CD8-positive, alpha-beta memory T cell (primary cell): ENCODE results near the gene SHISA7. TPM values are rescaled to one million over a fixed set of nuclear protein-coding genes. Genes with fewer than 3 reads are reported as not detected.
"Not testable (repeated sequence)": the region's sequence is repeated elsewhere in the genome, so short reads cannot be mapped to it uniquely, and the experiment has no call there.

Experiments used
- CTCF ChIA-PET: fragments of 350-600 bp; sonication (Branson Sonifier 250); formaldehyde crosslinking; loops from one replicate; lab custom pipeline; 2021; ENCODE audit warnings: antibody characterized with exemption; lab: Charles Lee
- POLR2A ChIA-PET: fragments of 350-600 bp; sonication (Branson Sonifier 250); formaldehyde crosslinking; loops from one replicate; lab custom pipeline; 2021; ENCODE audit warnings: antibody characterized with exemption; lab: Charles Lee
- DNase-seq, 5 donors: peaks; one replicate each; pipeline versions ENCODE4 v3.0.0 to v3.0.0-alpha.2; 2020 to 2022; ENCODE audit warnings: mixed read lengths in 1 of 5
- H3K27ac ChIP-seq: one replicate; pipeline ENCODE4 v1.7.0; 2013; ENCODE audit warnings: low read depth, mild to moderate bottlenecking, low read length, moderate library complexity
- H3K27me3 ChIP-seq: 2 replicates; pipeline ENCODE4 v1.7.0; 2013; ENCODE audit warnings: low read length, mild to moderate bottlenecking; ENCODE audit not compliant: insufficient read depth, poor library complexity, severe bottlenecking
- H3K36me3 ChIP-seq: 2 replicates; pipeline ENCODE4 v1.7.0; 2013; ENCODE audit warnings: mild to moderate bottlenecking, low read length, moderate library complexity; ENCODE audit not compliant: insufficient read depth
- H3K4me1 ChIP-seq: 2 replicates; pipeline ENCODE4 v1.7.0; 2013; ENCODE audit warnings: mild to moderate bottlenecking, low read length, moderate library complexity; ENCODE audit not compliant: insufficient read depth
- H3K4me3 ChIP-seq: 2 replicates; pipeline ENCODE4 v1.7.0; 2013; ENCODE audit warnings: mild to moderate bottlenecking, low read length
- H3K9me3 ChIP-seq: 2 replicates; pipeline ENCODE4 v1.7.0; 2013; ENCODE audit warnings: mild to moderate bottlenecking, low read length
- H3K27ac Mint-ChIP-seq, 8 donors: one replicate each; pipeline ENCODE4 v1.8.0; 2020 to 2021; ENCODE audit warnings: mixed read lengths in 8 of 8, mild to moderate bottlenecking in 6 of 8, inconsistent platforms in 3 of 8, moderate library complexity in 3 of 8
- H3K27me3 Mint-ChIP-seq, 2 donors: one replicate each; pipeline ENCODE4 v1.8.0; 2020 to 2021; ENCODE audit warnings: mixed read lengths in 2 of 2, mild to moderate bottlenecking in 1 of 2, moderate library complexity in 1 of 2
- H3K36me3 Mint-ChIP-seq, 3 donors: one replicate each; pipeline ENCODE4 v1.8.0; 2020 to 2021; ENCODE audit warnings: mixed read lengths in 3 of 3, inconsistent platforms in 1 of 3, mild to moderate bottlenecking in 1 of 3
- H3K4me1 Mint-ChIP-seq, 3 donors: one replicate each; pipeline ENCODE4 v1.8.0; 2020 to 2021; ENCODE audit warnings: mixed read lengths in 3 of 3, inconsistent platforms in 1 of 3, mild to moderate bottlenecking in 1 of 3
- H3K4me3 Mint-ChIP-seq, 7 donors: one replicate each; pipeline ENCODE4 v1.8.0; 2020 to 2021; ENCODE audit warnings: mixed read lengths in 7 of 7, mild to moderate bottlenecking in 6 of 7, moderate library complexity in 4 of 7, inconsistent platforms in 2 of 7
- H3K9me3 Mint-ChIP-seq, 5 donors: one replicate each; pipeline ENCODE4 v1.8.0; 2020 to 2022; ENCODE audit warnings: mixed read lengths in 5 of 5, mild to moderate bottlenecking in 3 of 5, moderate library complexity in 2 of 5, inconsistent platforms in 1 of 5
- polyA plus RNA-seq: library from polyadenylated mRNA; unstranded; fragments of 300-500 nt; fragmentation: Illumina TruSeq; gene quantifications from one replicate; pipeline ENCODE4 v1.2.3, GENCODE V29; 2021
- total RNA-seq, 2 experiments: library from RNA; stranded (reverse); gene quantifications; one replicate each; pipeline ENCODE4 v1.2.3, GENCODE V29; 2021

Gene SHISA7
- total and polyA plus RNA-seq, 3 experiments from 2014 or later = not detected

- Histone ChIP-seq H3K36me3 (peaks cover 35% of the 10 kb centered on the region), H3K4me1 (peaks cover 10% of the 10 kb centered on the region)
- POLR2A ChIA-PET, H3K27me3 ChIP-seq, H3K27ac ChIP-seq, H3K4me3 ChIP-seq, H3K9me3 ChIP-seq, H3K9me3 Mint-ChIP-seq, H3K4me3 Mint-ChIP-seq, H3K27me3 Mint-ChIP-seq, DNase-seq: not testable (repeated sequence)
- CTCF ChIA-PET = interaction anchor here (1.3 to 2.4 kb wide), 4 partner anchors 12 to 261 kb away, joined by 4 to 6 read pairs (median 4); no protein-coding TSS in a partner anchor
- H3K36me3 Mint-ChIP-seq = peaks cover 9 to 56% (median 13%) of the 10 kb centered on the region in 3 donors
- peak overlapping the region in 2 of 8 donors; percentile 12 to 38 for H3K27ac Mint-ChIP-seq
- peaks cover 18 to 26% (median 25%) of the 10 kb centered on the region in 3 donors for H3K4me1 Mint-ChIP-seq
These were observed 41.7 kb downstream of the SHISA7 start for GRCh38 chr19:55401390-55401789.

DNA sequence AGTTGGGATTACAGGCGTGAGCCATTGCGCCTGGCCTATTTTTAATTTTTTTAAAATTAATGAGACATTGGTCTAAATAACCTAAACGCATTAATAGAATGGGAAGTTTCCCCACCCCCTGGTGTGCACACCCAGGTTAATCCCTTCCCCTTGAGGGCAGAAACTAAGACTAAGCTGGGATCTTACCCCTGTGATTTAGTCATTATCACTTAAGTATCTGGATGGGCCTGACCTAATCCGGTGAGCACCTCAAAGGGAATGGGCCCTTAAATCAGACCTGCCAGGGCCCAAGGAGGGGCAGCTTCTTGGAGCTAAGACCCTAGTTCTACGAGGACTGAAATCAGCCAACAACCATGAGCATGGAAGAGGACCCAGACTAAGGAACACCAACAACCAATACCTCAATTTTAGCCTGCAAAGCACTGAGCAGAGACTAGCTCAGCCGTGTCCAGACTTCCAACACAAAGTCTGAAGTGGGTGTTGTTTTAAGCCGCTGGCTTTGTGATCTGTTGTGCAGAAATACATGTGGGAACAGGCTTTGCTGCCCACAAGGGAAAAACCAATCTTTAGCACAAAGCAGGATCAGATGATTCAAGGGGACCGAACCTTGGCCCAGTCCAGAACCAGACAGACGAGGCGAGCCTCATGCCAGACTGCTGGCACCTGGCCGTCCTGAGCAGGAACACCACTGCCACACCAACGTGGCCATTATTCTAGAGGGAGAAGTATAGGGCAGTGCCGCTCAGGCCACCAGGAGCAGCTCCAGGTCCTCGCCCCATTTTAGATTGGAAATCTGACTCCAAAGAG is 42.6 kb downstream of the SHISA7 start:
- H3K36me3 Mint-ChIP-seq = peaks cover under 1 to 47% (median 9%) of the 10 kb centered on the region in 3 donors
- no peak for DNase-seq
- peak overlapping the region in 2 of 8 donors; percentile 72 to 73 for H3K27ac Mint-ChIP-seq
- H3K4me3 Mint-ChIP-seq = peak overlapping the region in 1 of 7 donors; percentile 27
- H3K27ac ChIP-seq = no peak overlapping the region
- H3K9me3 Mint-ChIP-seq = no peaks in the 10 kb centered on the region
- H3K36me3 ChIP-seq = peaks cover 35% of the 10 kb centered on the region
- no peaks in the 10 kb centered on the region for H3K9me3 ChIP-seq
- POLR2A ChIA-PET = interaction anchor here (0.9 to 1.4 kb wide), 2 partner anchors 7 to 9 kb away, joined by 3 read pairs; partner anchors contain the start of gene UBE2S
- CTCF ChIA-PET = interaction anchor here (1.2 to 2.4 kb wide), 6 partner anchors 10 to 260 kb away, joined by 3 to 6 read pairs (median 4); no protein-coding TSS in a partner anchor
- H3K27me3 Mint-ChIP-seq = no peaks in the 10 kb centered on the region
- peaks cover 9 to 17% (median 16%) of the 10 kb centered on the region in 3 donors for H3K4me1 Mint-ChIP-seq
- peaks cover 1% of the 10 kb centered on the region for H3K4me1 ChIP-seq
- no peak overlapping the region for H3K4me3 ChIP-seq
- H3K27me3 ChIP-seq = no peaks in the 10 kb centered on the region

- POLR2A ChIA-PET = no interaction called here
- Mint-ChIP-seq H3K4me3 (peak overlapping the region in 5 of 7 donors; percentile 2 to 76 (median 57)), H3K9me3 (no peaks in the 10 kb centered on the region), H3K36me3 (peaks cover 0 to 33% (median 8%) of the 10 kb centered on the region in 3 donors), H3K27ac (peak overlapping the region in 3 of 8 donors; percentile 36 to 67 (median 39)), H3K4me1 (peaks cover 7 to 15% (median 12%) of the 10 kb centered on the region in 3 donors), H3K27me3 (no peaks in the 10 kb centered on the region)
- peaks cover 23% of the 10 kb centered on the region for H3K36me3 ChIP-seq
- CTCF ChIA-PET = no interaction called here
- H3K4me1 ChIP-seq = no peaks in the 10 kb centered on the region
- no peak for DNase-seq
- no peaks in the 10 kb centered on the region for H3K9me3 ChIP-seq
- H3K27me3 ChIP-seq = no peaks in the 10 kb centered on the region
- no peak overlapping the region for H3K4me3 ChIP-seq
- no peak overlapping the region for H3K27ac ChIP-seq
These were observed 44.7 kb downstream of the SHISA7 start for GRCh38 chr19:55398200-55398925.

- ChIA-PET POLR2A (no interaction called here), CTCF (interaction anchor here (1.4 to 1.6 kb wide), 2 partner anchors 9 to 10 kb away, joined by 3 to 4 read pairs; partner anchors contain the start of gene TMEM238)
- Mint-ChIP-seq H3K36me3 (peaks cover 0 to 45% (median 0%) of the 10 kb centered on the region in 3 donors), H3K9me3 (no peaks in the 10 kb centered on the region), H3K27ac (peak overlapping the region in 1 of 8 donors; percentile 58), H3K4me3 (no peak overlapping the region), H3K27me3 (peaks cover 0 to 3% of the 10 kb centered on the region in 2 donors), H3K4me1 (peaks cover 26 to 44% (median 33%) of the 10 kb centered on the region in 3 donors)
- Histone ChIP-seq H3K9me3 (no peaks in the 10 kb centered on the region), H3K4me3 (no peak overlapping the region), H3K36me3 (peaks cover 10% of the 10 kb centered on the region), H3K27ac (no peak overlapping the region), H3K4me1 (peaks cover 21% of the 10 kb centered on the region), H3K27me3 (no peaks in the 10 kb centered on the region)
- DNase-seq = no peak
These were observed 50.0 kb downstream of the SHISA7 start for GRCh38 chr19:55392820-55393761.

GRCh38 chr19:55391702-55392615 is 51.1 kb downstream of the SHISA7 start:
- H3K4me1 Mint-ChIP-seq = peaks cover 35 to 50% (median 41%) of the 10 kb centered on the region in 3 donors
- H3K27ac Mint-ChIP-seq = peak overlapping the region in 1 of 8 donors; percentile 99
- no peaks in the 10 kb centered on the region for H3K9me3 ChIP-seq
- H3K27me3 Mint-ChIP-seq = peaks cover 0 to 3% of the 10 kb centered on the region in 2 donors
- H3K4me3 ChIP-seq = no peak overlapping the region
- H3K36me3 Mint-ChIP-seq = peaks cover 0 to 56% (median 0%) of the 10 kb centered on the region in 3 donors
- no peaks in the 10 kb centered on the region for H3K9me3 Mint-ChIP-seq
- no peaks in the 10 kb centered on the region for H3K27me3 ChIP-seq
- H3K36me3 ChIP-seq = peaks cover 22% of the 10 kb centered on the region
- H3K4me1 ChIP-seq = peaks cover 33% of the 10 kb centered on the region
- no peak overlapping the region for H3K27ac ChIP-seq
- ChIA-PET POLR2A (interaction anchor here (1.0 to 1.8 kb wide), 2 partner anchors 8 to 15 kb away, joined by 3 to 10 read pairs; partner anchors contain the start of gene UBE2S), CTCF (interaction anchor here (1.7 kb wide), 1 partner anchor 90 kb away, joined by 4 read pairs; no protein-coding TSS in a partner anchor)
- DNase-seq = no peak
- H3K4me3 Mint-ChIP-seq = peak overlapping the region in 1 of 7 donors; percentile 40

GRCh38 chr19:55391191-55391670 is 51.9 kb downstream of the SHISA7 start:
- H3K36me3 Mint-ChIP-seq = peaks cover 0 to 64% (median 4%) of the 10 kb centered on the region in 3 donors
- H3K27ac Mint-ChIP-seq = peak overlapping the region in 3 of 8 donors; percentile 22 to 99 (median 37)
- Histone ChIP-seq H3K27ac (no peak overlapping the region), H3K36me3 (peaks cover 28% of the 10 kb centered on the region), H3K4me1 (peaks cover 39% of the 10 kb centered on the region), H3K9me3 (no peaks in the 10 kb centered on the region), H3K27me3 (no peaks in the 10 kb centered on the region), H3K4me3 (no peak overlapping the region)
- POLR2A ChIA-PET = interaction anchor here (1.0 to 1.8 kb wide), 2 partner anchors 9 to 16 kb away, joined by 3 to 10 read pairs; partner anchors contain the start of gene UBE2S
- DNase-seq = no peak
- peaks cover 0 to 3% of the 10 kb centered on the region in 2 donors for H3K27me3 Mint-ChIP-seq
- H3K9me3 Mint-ChIP-seq = no peaks in the 10 kb centered on the region
- peak overlapping the region in 1 of 7 donors; percentile 89 for H3K4me3 Mint-ChIP-seq
- H3K4me1 Mint-ChIP-seq = peaks cover 42 to 57% (median 48%) of the 10 kb centered on the region in 3 donors
- CTCF ChIA-PET = interaction anchor here (1.0 to 1.7 kb wide), 2 partner anchors 9 to 90 kb away, joined by 3 to 4 read pairs; no protein-coding TSS in a partner anchor
